ENCODE data around the gene LARGE1.

DNA sequence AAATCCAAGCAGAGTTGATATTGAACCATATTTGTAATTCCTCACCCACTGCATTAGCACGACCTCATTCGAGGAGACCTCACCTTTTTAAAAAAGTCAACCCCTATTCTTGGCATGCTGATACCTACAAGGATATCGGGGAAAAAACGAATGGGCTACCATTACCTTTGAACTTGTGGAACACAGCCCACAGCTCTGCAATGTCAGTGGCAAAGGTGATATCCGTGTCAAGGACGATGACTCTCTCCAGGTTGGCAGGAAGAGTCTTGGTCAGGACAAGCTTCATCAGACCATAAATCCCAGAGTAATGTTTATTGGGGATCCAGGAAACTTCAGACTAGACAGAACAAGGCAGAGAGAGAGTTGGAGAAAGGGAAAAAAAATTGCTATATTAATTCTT, 355.6 kb downstream of the LARGE1 start:
- TF ChIP-seq, protein P1, sequence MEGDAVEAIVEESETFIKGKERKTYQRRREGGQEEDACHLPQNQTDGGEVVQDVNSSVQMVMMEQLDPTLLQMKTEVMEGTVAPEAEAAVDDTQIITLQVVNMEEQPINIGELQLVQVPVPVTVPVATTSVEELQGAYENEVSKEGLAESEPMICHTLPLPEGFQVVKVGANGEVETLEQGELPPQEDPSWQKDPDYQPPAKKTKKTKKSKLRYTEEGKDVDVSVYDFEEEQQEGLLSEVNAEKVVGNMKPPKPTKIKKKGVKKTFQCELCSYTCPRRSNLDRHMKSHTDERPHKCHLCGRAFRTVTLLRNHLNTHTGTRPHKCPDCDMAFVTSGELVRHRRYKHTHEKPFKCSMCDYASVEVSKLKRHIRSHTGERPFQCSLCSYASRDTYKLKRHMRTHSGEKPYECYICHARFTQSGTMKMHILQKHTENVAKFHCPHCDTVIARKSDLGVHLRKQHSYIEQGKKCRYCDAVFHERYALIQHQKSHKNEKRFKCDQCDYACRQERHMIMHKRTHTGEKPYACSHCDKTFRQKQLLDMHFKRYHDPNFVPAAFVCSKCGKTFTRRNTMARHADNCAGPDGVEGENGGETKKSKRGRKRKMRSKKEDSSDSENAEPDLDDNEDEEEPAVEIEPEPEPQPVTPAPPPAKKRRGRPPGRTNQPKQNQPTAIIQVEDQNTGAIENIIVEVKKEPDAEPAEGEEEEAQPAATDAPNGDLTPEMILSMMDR (IDR thresholded peaks at IDR 0.05; ENCODE audit: insufficient read depth, low read length, poor library complexity, severe bottlenecking) = no peak
- no peak for TF ChIP-seq EZH2phosphoT487 (conservative IDR thresholded peaks at IDR 0.05; ENCODE audit: low read length)

Data from SU-DHL-6 (cell line).